SK-N-SH treated with all-trans-retinoic acid at 6 μM for 48 hours (cell line): Measurements from ENCODE around the gene C11orf91.

Source experiments
- ATAC-seq: fragments of 200-7000 bp; cut with Tn5 transposase; 3 replicates; pipeline ENCODE4 v1.9.1; 2020; ENCODE audit warnings: mild to moderate bottlenecking, moderate library complexity
- ARNTL ChIP-seq: fragments of 450-650 bp; formaldehyde crosslinking; IDR thresholded peaks from 2 replicates; pipeline ENCODE4 v1.5.0; 2020; ENCODE audit warnings: low read depth, mild to moderate bottlenecking, moderate library complexity, borderline replicate concordance
- BACH2 ChIP-seq: fragments of 250-450 bp; sonication (Bioruptor Pico); IDR thresholded peaks from 2 replicates; pipeline ENCODE4 v1.9.0; 2021; ENCODE audit warnings: mild to moderate bottlenecking, borderline replicate concordance
- CREB5 ChIP-seq: fragments of 250-450 bp; sonication (Bioruptor Pico); IDR thresholded peaks from 2 replicates; pipeline ENCODE4 v1.5.1; 2020; ENCODE audit warnings: low read depth, mild to moderate bottlenecking, moderate library complexity
- CSDC2 ChIP-seq: fragments of 250-450 bp; sonication (Bioruptor Pico); IDR thresholded peaks from 2 replicates; pipeline ENCODE4 v1.5.0; 2020; ENCODE audit warnings: mild to moderate bottlenecking, moderate library complexity
- CSRNP3 ChIP-seq: fragments of 250-450 bp; sonication (Bioruptor Pico); IDR thresholded peaks from 2 replicates; pipeline ENCODE4 v1.5.1; 2021; ENCODE audit warnings: mild to moderate bottlenecking, moderate library complexity
- GLIS3 ChIP-seq: fragments of 250-450 bp; sonication (Bioruptor Pico); IDR thresholded peaks from 2 replicates; pipeline ENCODE4 v1.5.0; 2020; ENCODE audit warnings: mild to moderate bottlenecking, moderate library complexity
- ISL1 ChIP-seq: fragments of 250-450 bp; sonication (Bioruptor Pico); IDR thresholded peaks from 2 replicates; pipeline ENCODE4 v2.1.2; 2022; ENCODE audit warnings: mild to moderate bottlenecking, moderate library complexity
- OSR1 ChIP-seq: fragments of 250-450 bp; sonication (Bioruptor Pico); IDR thresholded peaks from 2 replicates; pipeline ENCODE4 v1.8.0; 2022; ENCODE audit warnings: moderate library complexity, mild to moderate bottlenecking, inconsistent platforms
- PATZ1 ChIP-seq: fragments of 250-450 bp; sonication (Bioruptor Pico); IDR thresholded peaks from 2 replicates; pipeline ENCODE4 v1.8.0; 2020; ENCODE audit warnings: mild to moderate bottlenecking, moderate library complexity, borderline replicate concordance
- RARB ChIP-seq: fragments of 250-450 bp; sonication (Bioruptor Pico); IDR thresholded peaks from 2 replicates; pipeline ENCODE4 v1.8.0; 2021; ENCODE audit warnings: mild to moderate bottlenecking, moderate library complexity
- SNAI2 ChIP-seq: fragments of 250-450 bp; sonication (Bioruptor Pico); IDR thresholded peaks from 2 replicates; pipeline ENCODE4 v1.5.0; 2020; ENCODE audit warnings: mild to moderate bottlenecking, moderate library complexity
- TCF4 ChIP-seq: fragments of 250-450 bp; sonication (Bioruptor Pico); IDR thresholded peaks from 2 replicates; pipeline ENCODE4 v1.8.0; 2021; ENCODE audit warnings: mild to moderate bottlenecking, moderate library complexity, borderline replicate concordance
- TOX ChIP-seq: fragments of 250-450 bp; sonication (Bioruptor Pico); IDR thresholded peaks from 2 replicates; pipeline ENCODE4 v1.8.0; 2021; ENCODE audit warnings: mild to moderate bottlenecking, moderate library complexity, borderline replicate concordance
- TSHZ2 ChIP-seq: fragments of 250-450 bp; sonication (Bioruptor Pico); IDR thresholded peaks from 2 replicates; pipeline ENCODE4 v1.5.0; 2020; ENCODE audit warnings: mild to moderate bottlenecking, moderate library complexity
- ZC3H10 ChIP-seq: fragments of 250-450 bp; sonication (Bioruptor Pico); IDR thresholded peaks from 2 replicates; pipeline ENCODE4 v1.5.1; 2021; ENCODE audit warnings: mild to moderate bottlenecking, moderate library complexity
- ZFP3 ChIP-seq: fragments of 250-450 bp; sonication (Bioruptor Pico); IDR thresholded peaks from 2 replicates; pipeline ENCODE4 v1.5.0; 2020; ENCODE audit warnings: mild to moderate bottlenecking, moderate library complexity
- ZFP30 ChIP-seq: fragments of 450-650 bp; formaldehyde crosslinking; IDR thresholded peaks from 2 replicates; pipeline ENCODE4 v1.5.0; 2022; ENCODE audit warnings: mild to moderate bottlenecking, moderate library complexity
- ZNF565 ChIP-seq: fragments of 450-650 bp; formaldehyde crosslinking; conservative IDR thresholded peaks from 2 replicates; pipeline ENCODE4 v1.5.0; 2020; ENCODE audit warnings: low read depth, mild to moderate bottlenecking, moderate library complexity
- ZNF70 ChIP-seq: fragments of 450-650 bp; formaldehyde crosslinking; IDR thresholded peaks from 2 replicates; pipeline ENCODE4 v1.5.0; 2020; ENCODE audit warnings: mild to moderate bottlenecking, moderate library complexity
- ZNF8 ChIP-seq: fragments of 450-650 bp; formaldehyde crosslinking; IDR thresholded peaks from 2 replicates; pipeline ENCODE4 v1.5.0; 2020; ENCODE audit warnings: mild to moderate bottlenecking, moderate library complexity

C11orf91 gene

GRCh38 chr11:33687733-33688479 lies 12.7 kb downstream of the C11orf91 start (continued):
- TF ChIP-seq PATZ1 (CRISPR knock-in tag) (no peak), TOX (CRISPR knock-in tag) (no peak), ZNF8 (CRISPR knock-in tag) (no peak), CREB5 (CRISPR knock-in tag) (no peak)

GRCh38 chr11:33685082-33685481 lies 15.5 kb downstream of the C11orf91 start:
- no peak for ATAC-seq
- TF ChIP-seq PATZ1 (CRISPR knock-in tag) (no peak), OSR1 (CRISPR knock-in tag) (no peak), ARNTL (no peak), ZNF565 (no peak), ZC3H10 (CRISPR knock-in tag) (no peak), CREB5 (CRISPR knock-in tag) (no peak), CSDC2 (CRISPR knock-in tag) (no peak), ZFP3 (CRISPR knock-in tag) (no peak), TSHZ2 (CRISPR knock-in tag) (no peak), GLIS3 (CRISPR knock-in tag) (no peak), SNAI2 (CRISPR knock-in tag) (no peak), ZNF70 (CRISPR knock-in tag) (no peak), TOX (CRISPR knock-in tag) (no peak), RARB (CRISPR knock-in tag) (no peak), BACH2 (CRISPR knock-in tag) (no peak), ISL1 (CRISPR knock-in tag) (no peak), ZNF8 (CRISPR knock-in tag) (no peak), CSRNP3 (CRISPR knock-in tag) (no peak), ZFP30 (CRISPR knock-in tag) (no peak), TCF4 (no peak)
